Neural crest cell (in vitro differentiated cells): ENCODE data around the gene RNF26. TPM values are rescaled to one million over a fixed set of nuclear protein-coding genes. Genes with fewer than 3 reads are reported as not detected.

Source experiments
- DNase-seq: peaks from one replicate; pipeline ENCODE4 v3.0.0; 2021; ENCODE audit warnings: low read depth, mixed read lengths, low spot score
- H3K27ac Mint-ChIP-seq: one replicate; pipeline ENCODE4 v1.8.0; 2021; ENCODE audit warnings: mild to moderate bottlenecking, mixed read lengths; ENCODE audit not compliant: unreplicated experiment
- H3K27me3 Mint-ChIP-seq: 2 replicates; pipeline ENCODE4 v1.8.0; 2021; ENCODE audit warnings: low read depth, mild to moderate bottlenecking, mixed read lengths
- H3K36me3 Mint-ChIP-seq: 2 replicates; pipeline ENCODE4 v1.8.0; 2021; ENCODE audit warnings: low read depth, mild to moderate bottlenecking, mixed read lengths
- H3K4me1 Mint-ChIP-seq: 2 replicates; pipeline ENCODE4 v1.8.0; 2021; ENCODE audit warnings: mixed read lengths
- H3K4me3 Mint-ChIP-seq: one replicate; pipeline ENCODE4 v1.8.0; 2021; ENCODE audit warnings: mild to moderate bottlenecking, mixed read lengths
- H3K9me3 Mint-ChIP-seq: 2 replicates; pipeline ENCODE4 v1.8.0; 2021; ENCODE audit warnings: mixed read lengths
- CTCF ChIP-seq: fragments of 200-600 bp; sonication (generic); conservative IDR thresholded peaks from 2 replicates; pipeline ENCODE4 v1.5.0; 2021; ENCODE audit warnings: antibody characterized with exemption, mild to moderate bottlenecking
- total RNA-seq: library from RNA; stranded (reverse); gene quantifications from 2 replicates; pipeline ENCODE4 v1.2.1, GENCODE V29; 2021

Gene RNF26
- total RNA-seq, 1 donor from 2014 or later: 47.9 TPM

- DNase-seq: no peak
- Mint-ChIP-seq H3K4me1 (peaks cover 41% of the 10 kb centered on the region), H3K36me3 (no peaks in the 10 kb centered on the region), H3K9me3 (no peaks in the 10 kb centered on the region), H3K27ac (no peak overlapping the region), H3K27me3 (peaks cover 34% of the 10 kb centered on the region), H3K4me3 (peak overlapping the region; percentile 27)
- no peak for TF ChIP-seq CTCF
These were observed 25.3 kb downstream of the RNF26 start for GRCh38 chr11:119359365-119360214.

GRCh38 chr11:119361056-119361787 lies 26.9 kb downstream of the RNF26 start:
- Mint-ChIP-seq H3K9me3 (no peaks in the 10 kb centered on the region), H3K4me3 (peak overlapping the region; percentile 63), H3K4me1 (peaks cover 37% of the 10 kb centered on the region), H3K36me3 (no peaks in the 10 kb centered on the region), H3K27ac (no peak overlapping the region), H3K27me3 (peaks cover 46% of the 10 kb centered on the region)
- no peak for DNase-seq
- TF ChIP-seq CTCF: no peak

GRCh38 chr11:119361941-119362725 lies 27.8 kb downstream of the RNF26 start:
- H3K27me3 Mint-ChIP-seq: peaks cover 48% of the 10 kb centered on the region
- H3K9me3 Mint-ChIP-seq: no peaks in the 10 kb centered on the region
- no peak for DNase-seq
- no peak overlapping the region for H3K27ac Mint-ChIP-seq
- H3K4me3 Mint-ChIP-seq: peak overlapping the region; percentile 63
- TF ChIP-seq CTCF: no peak
- no peaks in the 10 kb centered on the region for H3K36me3 Mint-ChIP-seq
- peaks cover 31% of the 10 kb centered on the region for H3K4me1 Mint-ChIP-seq

GRCh38 chr11:119362741-119363080 lies 28.4 kb downstream of the RNF26 start:
- DNase-seq: no peak
- Mint-ChIP-seq H3K9me3 (no peaks in the 10 kb centered on the region), H3K36me3 (no peaks in the 10 kb centered on the region), H3K27me3 (peaks cover 45% of the 10 kb centered on the region), H3K27ac (no peak overlapping the region), H3K4me1 (peaks cover 25% of the 10 kb centered on the region), H3K4me3 (peak overlapping the region; percentile 63)
- TF ChIP-seq CTCF: no peak

GRCh38 chr11:119363081-119363850 lies 28.9 kb downstream of the RNF26 start:
- no peak for TF ChIP-seq CTCF
- Mint-ChIP-seq H3K27me3 (peaks cover 46% of the 10 kb centered on the region), H3K4me3 (peak overlapping the region; percentile 63), H3K4me1 (peaks cover 27% of the 10 kb centered on the region), H3K36me3 (no peaks in the 10 kb centered on the region), H3K9me3 (no peaks in the 10 kb centered on the region), H3K27ac (no peak overlapping the region)
- DNase-seq: no peak
